ENCODE results near the gene SCNN1A. TPM values are rescaled to one million over a fixed set of nuclear protein-coding genes. Genes with fewer than 3 reads are reported as not detected.

The SCNN1A gene
- total RNA-seq, 1 donor from 2014 or later, result 11.1 TPM

DNA sequence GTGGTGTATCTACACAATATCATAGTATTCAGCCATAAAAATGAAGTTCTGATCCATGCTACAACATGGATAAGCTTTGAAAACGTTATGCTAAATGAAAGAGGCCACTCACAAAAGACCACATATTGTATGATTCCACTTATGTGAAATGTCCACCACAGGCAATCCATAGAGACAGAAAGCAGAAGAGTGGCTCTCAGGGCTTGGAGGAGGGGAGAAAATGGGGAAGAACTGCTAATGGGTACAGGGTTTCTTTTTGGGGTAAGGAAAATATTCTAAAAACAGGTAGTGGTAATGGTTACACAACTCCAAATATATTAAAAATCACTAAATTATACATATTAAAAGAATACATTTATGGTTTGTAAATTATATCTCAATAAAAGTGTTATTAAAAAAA lies 16.5 kb downstream of the SCNN1A start:
- H3K4me3 ChIP-seq (ENCODE audit: low read depth, low read length), result no peak overlapping the region
- no peaks in the 10 kb centered on the region for H3K27me3 ChIP-seq (ENCODE audit: control insufficient read depth, insufficient read depth, low read length)
- no peaks in the 10 kb centered on the region for H3K36me3 ChIP-seq (ENCODE audit: control insufficient read depth, insufficient read depth, low read length)
- DNase-seq (ENCODE audit: low read depth), result no peak
- TF ChIP-seq, protein P1, sequence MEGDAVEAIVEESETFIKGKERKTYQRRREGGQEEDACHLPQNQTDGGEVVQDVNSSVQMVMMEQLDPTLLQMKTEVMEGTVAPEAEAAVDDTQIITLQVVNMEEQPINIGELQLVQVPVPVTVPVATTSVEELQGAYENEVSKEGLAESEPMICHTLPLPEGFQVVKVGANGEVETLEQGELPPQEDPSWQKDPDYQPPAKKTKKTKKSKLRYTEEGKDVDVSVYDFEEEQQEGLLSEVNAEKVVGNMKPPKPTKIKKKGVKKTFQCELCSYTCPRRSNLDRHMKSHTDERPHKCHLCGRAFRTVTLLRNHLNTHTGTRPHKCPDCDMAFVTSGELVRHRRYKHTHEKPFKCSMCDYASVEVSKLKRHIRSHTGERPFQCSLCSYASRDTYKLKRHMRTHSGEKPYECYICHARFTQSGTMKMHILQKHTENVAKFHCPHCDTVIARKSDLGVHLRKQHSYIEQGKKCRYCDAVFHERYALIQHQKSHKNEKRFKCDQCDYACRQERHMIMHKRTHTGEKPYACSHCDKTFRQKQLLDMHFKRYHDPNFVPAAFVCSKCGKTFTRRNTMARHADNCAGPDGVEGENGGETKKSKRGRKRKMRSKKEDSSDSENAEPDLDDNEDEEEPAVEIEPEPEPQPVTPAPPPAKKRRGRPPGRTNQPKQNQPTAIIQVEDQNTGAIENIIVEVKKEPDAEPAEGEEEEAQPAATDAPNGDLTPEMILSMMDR (IDR thresholded peaks at IDR 0.05; ENCODE audit: insufficient read depth, low read length, poor library complexity, severe bottlenecking), result no peak

DNA sequence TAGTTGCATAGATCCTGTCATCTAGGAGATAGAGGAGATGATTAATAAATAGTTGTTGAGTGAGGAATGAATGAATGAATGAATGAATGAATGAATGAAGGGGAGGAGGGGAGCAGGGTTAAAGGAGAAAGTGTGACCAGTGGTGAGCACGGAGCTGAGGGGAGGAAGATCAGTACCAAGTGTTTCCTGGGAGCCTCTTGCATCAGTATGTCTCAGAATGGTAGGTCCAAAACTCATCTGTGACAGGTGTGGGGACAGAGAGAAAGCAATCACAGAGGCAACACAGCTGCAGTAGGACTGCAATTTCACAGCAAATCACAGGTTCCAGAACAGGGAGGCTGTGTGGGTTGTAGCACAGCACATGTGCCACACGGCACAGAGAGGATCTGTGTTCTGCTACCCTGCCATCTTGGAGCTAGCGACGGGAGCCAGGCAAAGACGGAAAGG lies 19.0 kb downstream of the SCNN1A start:
- Histone ChIP-seq H3K27me3 (ENCODE audit: control insufficient read depth, insufficient read depth, low read length) (no peaks in the 10 kb centered on the region), H3K4me3 (ENCODE audit: low read depth, low read length) (no peak overlapping the region), H3K36me3 (ENCODE audit: control insufficient read depth, insufficient read depth, low read length) (no peaks in the 10 kb centered on the region)
- DNase-seq (ENCODE audit: low read depth), result no peak
- TF ChIP-seq, protein P1 (IDR thresholded peaks at IDR 0.05; ENCODE audit: insufficient read depth, low read length, poor library complexity, severe bottlenecking), result no peak

DNA sequence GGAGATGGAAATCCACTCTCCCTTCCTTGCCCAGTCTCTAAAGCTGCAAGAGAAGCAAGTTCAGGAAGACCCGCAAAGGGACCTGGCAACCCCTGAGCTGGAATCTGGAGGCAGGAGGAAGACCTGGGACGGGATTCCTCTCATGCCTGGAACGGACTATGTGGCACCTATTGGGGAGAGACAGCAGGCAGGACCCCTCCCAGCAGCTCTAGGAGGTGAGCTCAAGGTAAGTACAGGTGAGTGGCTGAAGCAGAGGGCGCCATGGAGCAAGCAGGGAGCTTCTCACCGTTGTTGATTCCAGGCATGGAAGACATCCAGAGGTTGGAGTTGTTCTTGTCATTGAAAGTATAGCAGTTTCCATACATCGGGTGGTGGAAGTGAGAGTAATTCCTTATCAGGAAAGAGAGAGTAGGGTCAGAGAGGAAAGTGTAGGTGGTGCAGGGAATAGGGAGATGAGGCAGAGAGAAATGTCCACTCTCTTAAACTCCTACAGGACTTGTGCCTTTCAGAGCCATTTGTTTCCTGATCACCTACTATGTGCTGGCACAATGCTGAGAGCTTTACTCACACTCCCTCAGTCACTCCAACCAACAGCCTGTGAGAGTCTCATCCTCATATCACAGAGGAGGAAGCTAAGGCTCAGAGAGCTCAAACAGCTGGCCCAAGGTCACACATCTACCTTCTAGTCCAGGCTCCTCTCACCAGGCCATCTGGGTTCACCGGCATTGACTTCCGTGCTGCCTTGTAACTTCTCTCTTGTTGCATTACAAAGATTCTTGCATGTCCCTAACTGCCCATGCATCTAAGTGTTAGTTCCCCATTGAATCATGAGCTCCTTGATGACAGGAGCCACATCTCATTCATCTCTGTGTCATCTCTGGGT lies 19.6 kb downstream of the SCNN1A start:
- no peaks in the 10 kb centered on the region for H3K27me3 ChIP-seq (ENCODE audit: control insufficient read depth, insufficient read depth, low read length)
- no peaks in the 10 kb centered on the region for H3K36me3 ChIP-seq (ENCODE audit: control insufficient read depth, insufficient read depth, low read length)
- no peak overlapping the region for H3K4me3 ChIP-seq (ENCODE audit: low read depth, low read length)
- DNase-seq (ENCODE audit: low read depth), result no peak
- TF ChIP-seq, protein P1 (IDR thresholded peaks at IDR 0.05; ENCODE audit: insufficient read depth, low read length, poor library complexity, severe bottlenecking), result no peak

DNA sequence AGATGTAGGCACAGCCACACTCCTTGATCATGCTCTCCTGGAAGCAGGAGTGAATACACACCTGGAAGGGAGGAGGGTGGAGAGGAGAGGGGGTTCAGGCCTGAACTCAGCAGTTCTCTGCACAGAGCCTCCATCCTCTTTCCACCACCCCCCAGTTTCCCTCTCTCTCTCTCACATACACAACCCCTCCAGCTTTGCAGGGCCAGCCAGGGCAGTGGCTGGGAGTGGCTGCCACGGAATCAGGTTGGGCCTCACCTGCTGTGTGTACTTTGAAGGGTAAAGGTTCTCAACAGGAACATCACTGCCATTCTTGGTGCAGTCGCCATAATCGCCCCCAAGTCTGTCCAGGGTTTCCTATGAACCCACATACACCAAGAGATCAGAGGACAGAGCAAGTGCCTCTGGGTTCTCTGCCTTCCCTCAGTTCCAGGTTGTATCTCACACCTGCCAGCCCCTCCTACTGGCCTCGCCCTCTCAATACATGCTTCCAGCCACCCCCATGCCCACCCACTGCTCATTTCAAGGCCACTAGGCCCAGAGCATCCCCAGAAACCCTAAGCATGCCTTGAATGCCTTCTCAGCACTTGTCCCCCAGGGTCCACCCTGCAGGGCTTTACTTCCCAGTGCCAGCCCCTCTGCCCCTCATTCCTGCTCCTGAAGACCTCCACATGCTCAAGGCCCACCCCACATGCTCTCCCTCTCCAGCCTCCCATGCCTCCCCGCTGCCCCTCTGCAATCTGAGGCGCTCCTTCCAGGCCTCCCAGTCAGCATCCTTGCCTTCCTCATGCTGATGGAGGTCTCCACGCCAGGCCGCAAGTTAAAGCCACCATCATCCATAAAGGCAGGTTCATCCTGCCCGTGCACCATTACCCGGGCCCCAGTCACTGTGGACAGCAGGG lies 20.6 kb downstream of the SCNN1A start:
- Histone ChIP-seq H3K4me3 (ENCODE audit: low read depth, low read length) (no peak overlapping the region), H3K27me3 (ENCODE audit: control insufficient read depth, insufficient read depth, low read length) (no peaks in the 10 kb centered on the region), H3K36me3 (ENCODE audit: control insufficient read depth, insufficient read depth, low read length) (no peaks in the 10 kb centered on the region)
- TF ChIP-seq, protein P1 (IDR thresholded peaks at IDR 0.05; ENCODE audit: insufficient read depth, low read length, poor library complexity, severe bottlenecking), result no peak
- no peak for DNase-seq (ENCODE audit: low read depth)

DNA sequence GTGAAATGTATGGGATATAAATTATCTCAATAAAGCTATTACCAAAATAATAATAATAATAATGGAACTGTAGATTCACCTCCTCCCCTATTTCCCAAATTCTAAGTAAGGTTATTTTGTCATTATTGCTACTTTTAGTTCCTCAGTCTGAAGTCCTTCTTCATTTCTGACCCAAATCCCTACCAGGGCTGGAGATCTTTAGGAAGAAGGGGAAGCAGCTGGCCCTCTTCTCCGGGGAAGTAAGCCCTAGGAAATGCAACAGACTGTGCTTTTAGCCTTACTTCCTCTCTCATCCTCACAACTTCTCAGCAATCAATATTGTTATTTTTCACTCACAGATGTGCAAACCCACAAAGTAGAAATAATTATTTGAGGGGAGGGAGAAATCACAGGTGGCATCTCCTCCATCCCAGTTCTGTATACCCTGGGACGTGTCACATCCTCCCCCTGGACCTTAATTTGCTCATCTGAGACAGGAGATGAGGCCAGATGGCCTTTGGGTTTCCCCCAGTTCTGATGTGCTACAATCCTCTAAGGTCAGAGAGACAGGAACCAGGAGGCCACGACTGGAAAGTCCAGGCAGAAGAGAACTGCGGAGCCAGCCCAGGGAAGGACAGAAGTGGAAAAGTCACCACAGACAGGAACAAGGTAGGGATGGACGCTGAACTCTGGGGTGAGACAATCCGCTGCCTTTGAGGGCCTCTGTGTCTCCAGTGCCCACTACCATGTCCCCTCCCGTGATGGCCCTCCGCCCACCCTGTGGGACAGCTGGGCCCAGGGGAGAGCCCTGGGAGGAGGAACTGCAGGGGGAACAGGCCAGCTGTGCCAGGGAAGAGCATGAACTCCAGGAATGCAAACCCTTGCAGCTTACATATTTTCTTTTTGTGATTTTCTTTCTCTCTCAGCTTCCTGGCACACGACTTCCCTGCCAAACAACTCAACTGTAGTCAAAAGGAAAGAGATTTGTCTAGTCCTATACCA lies 22.9 kb downstream of the SCNN1A start:
- TF ChIP-seq, protein P1 (IDR thresholded peaks at IDR 0.05; ENCODE audit: insufficient read depth, low read length, poor library complexity, severe bottlenecking), result no peak
- DNase-seq (ENCODE audit: low read depth), result no peak
- Histone ChIP-seq H3K27me3 (ENCODE audit: control insufficient read depth, insufficient read depth, low read length) (no peaks in the 10 kb centered on the region), H3K4me3 (ENCODE audit: low read depth, low read length) (no peak overlapping the region), H3K36me3 (ENCODE audit: control insufficient read depth, insufficient read depth, low read length) (peaks cover 1% of the 10 kb centered on the region)
